Middle frontal gyrus (tissue), 1 donor: ENCODE data around the gene HS1BP3.

ENCODE experiments used
- DNase-seq: peaks from one replicate; pipeline ENCODE4 v3.0.0-alpha.2; 2015; ENCODE audit warnings: low spot score; ENCODE audit errors: extremely low spot score

The HS1BP3 gene

GRCh38 chr2:20663196-20664070 lies 12.5 kb upstream of the HS1BP3 start:
- no peak for DNase-seq

GRCh38 chr2:20662308-20662937 lies 11.5 kb upstream of the HS1BP3 start:
- no peak for DNase-seq

GRCh38 chr2:20661421-20662307 lies 10.8 kb upstream of the HS1BP3 start:
- no peak for DNase-seq

- no peak for DNase-seq
Observed at GRCh38 chr2:20660506-20661420, 9.9 kb upstream of the HS1BP3 start.

- no peak for DNase-seq
Observed at GRCh38 chr2:20657522-20658235, 6.8 kb upstream of the HS1BP3 start.

GRCh38 chr2:20656561-20656960 lies 5.7 kb upstream of the HS1BP3 start:
- DNase-seq = no peak

- no peak for DNase-seq
Observed at GRCh38 chr2:20654535-20654813, 3.6 kb upstream of the HS1BP3 start.

- DNase-seq = no peak
Observed at GRCh38 chr2:20653695-20654534, 3.0 kb upstream of the HS1BP3 start.

- no peak for DNase-seq
Observed at GRCh38 chr2:20652673-20653575, 2.0 kb upstream of the HS1BP3 start.

- no peak for DNase-seq
Observed at GRCh38 chr2:20652141-20652540, 1.2 kb upstream of the HS1BP3 start.

GRCh38 chr2:20651731-20652099 lies 817 bp upstream of the HS1BP3 start:
- no peak for DNase-seq

- no peak for DNase-seq
Observed at GRCh38 chr2:20650393-20650876, 463 bp downstream of the HS1BP3 start.

- no peak for DNase-seq
Observed at GRCh38 chr2:20649976-20650375, 922 bp downstream of the HS1BP3 start.

GRCh38 chr2:20649576-20649975 lies 1.3 kb downstream of the HS1BP3 start:
- DNase-seq = no peak

- DNase-seq = no peak
Observed at GRCh38 chr2:20648831-20649230, 2.1 kb downstream of the HS1BP3 start.

GRCh38 chr2:20648206-20648605 lies 2.7 kb downstream of the HS1BP3 start:
- no peak for DNase-seq

GRCh38 chr2:20647738-20648137 lies 3.2 kb downstream of the HS1BP3 start:
- no peak for DNase-seq

- DNase-seq = no peak
Observed at GRCh38 chr2:20647211-20647610, 3.7 kb downstream of the HS1BP3 start.
